Activated CD8-positive, alpha-beta memory T cell treated with anti-CD3 and anti-CD28 coated beads for 1 hour (primary cell): ENCODE results near the gene EPHB1.
"Not testable (repeated sequence)": the region's sequence is repeated elsewhere in the genome, so short reads cannot be mapped to it uniquely, and the experiment has no call there.

Experiments
- DNase-seq, 2 donors: peaks; one replicate each; pipeline ENCODE4 v3.0.0-alpha.2; 2020; ENCODE audit warnings: low read depth in 1 of 2; ENCODE audit errors: extremely low read depth in 1 of 2

The EPHB1 gene

GRCh38 chr3:134775831-134776230, 19.2 kb upstream of the EPHB1 start:
- DNase-seq: no peak

GRCh38 chr3:134776518-134776917, 18.5 kb upstream of the EPHB1 start:
- DNase-seq: no peak

- DNase-seq: no peak
Measured at GRCh38 chr3:134777341-134777740, 17.7 kb upstream of the EPHB1 start.

DNA sequence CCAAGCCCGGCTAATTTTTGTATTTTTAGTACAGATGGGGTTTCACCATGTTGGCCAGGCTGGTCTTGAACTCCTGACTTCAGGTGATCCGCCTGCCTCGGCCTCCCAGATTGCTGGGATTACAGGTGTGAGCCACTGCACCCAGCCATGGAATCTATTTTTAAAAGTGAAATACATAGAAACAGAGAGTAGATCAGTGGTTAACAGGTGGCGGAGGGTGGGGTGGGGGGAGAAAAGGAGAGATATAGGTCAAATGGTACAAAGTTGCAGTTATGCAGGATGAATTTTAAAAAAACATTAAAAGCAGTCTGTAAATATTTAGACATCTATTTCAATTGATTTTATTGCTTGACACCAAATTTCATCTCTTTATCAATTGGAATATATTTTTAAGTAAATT, 6.8 kb upstream of the EPHB1 start:
- not testable (repeated sequence) for DNase-seq

DNA sequence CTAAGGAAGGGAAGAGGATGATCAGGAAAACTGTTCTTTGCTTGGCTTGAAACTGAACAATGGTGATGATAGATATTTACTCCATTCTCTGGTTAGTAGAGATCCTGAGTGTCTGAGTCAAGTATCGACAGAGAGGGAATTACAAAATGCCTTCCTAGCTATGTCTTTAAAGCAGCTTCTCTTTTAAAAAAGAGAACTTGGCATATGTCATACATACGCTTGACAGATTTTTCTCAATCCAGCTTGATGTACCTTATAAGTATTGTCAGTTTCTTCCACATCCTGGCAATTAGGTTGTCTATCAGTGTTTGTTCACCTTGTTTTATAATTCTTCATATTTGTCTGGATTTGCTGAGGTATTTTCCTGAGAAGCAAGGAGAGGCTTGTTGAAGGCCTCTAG, 5.0 kb upstream of the EPHB1 start:
- no peak for DNase-seq

GRCh38 chr3:134791992-134792391, 3.1 kb upstream of the EPHB1 start:
- DNase-seq: no peak

DNA sequence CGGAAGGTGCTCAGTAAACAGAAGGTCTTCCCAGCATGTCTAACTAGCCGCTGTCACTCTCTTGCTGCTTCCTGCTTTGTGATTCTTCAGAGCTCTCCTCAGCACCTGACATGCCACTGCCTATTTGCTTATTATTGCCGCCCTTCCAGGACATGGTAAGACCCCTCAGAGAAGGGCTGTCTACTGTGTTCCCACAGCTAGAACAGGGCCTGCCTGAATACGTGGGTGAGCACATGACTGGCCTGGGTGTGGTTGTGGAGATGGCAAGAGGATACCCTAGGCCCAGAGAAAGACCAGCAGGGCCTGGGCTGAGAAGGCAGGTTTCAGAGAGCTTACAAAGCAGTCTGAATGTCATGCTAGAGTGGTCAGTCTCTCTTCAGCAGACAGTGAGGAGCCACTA, 2.4 kb upstream of the EPHB1 start:
- no peak for DNase-seq

DNA sequence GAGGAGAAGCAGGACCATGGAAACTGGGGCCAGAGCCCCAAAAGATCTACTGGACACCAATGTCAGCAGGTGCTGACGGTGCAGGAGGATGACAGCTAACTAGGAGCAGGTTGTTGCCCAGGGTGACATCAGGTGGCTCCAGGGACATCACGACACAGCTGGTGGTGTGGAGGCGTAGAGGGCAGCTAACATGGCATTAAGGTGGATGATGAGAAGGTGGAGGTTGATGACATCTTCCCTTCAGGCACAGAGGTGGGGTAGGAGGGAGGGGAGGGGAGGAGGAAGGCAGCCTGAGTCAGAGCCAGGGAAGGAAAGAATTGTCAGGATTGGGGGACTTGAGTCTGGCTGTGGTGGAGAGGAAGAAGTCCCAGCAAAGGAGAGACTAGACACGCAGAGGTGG, 1.5 kb upstream of the EPHB1 start:
- DNase-seq: no peak

GRCh38 chr3:134794323-134794722, 737 bp upstream of the EPHB1 start:
- no peak for DNase-seq

DNA sequence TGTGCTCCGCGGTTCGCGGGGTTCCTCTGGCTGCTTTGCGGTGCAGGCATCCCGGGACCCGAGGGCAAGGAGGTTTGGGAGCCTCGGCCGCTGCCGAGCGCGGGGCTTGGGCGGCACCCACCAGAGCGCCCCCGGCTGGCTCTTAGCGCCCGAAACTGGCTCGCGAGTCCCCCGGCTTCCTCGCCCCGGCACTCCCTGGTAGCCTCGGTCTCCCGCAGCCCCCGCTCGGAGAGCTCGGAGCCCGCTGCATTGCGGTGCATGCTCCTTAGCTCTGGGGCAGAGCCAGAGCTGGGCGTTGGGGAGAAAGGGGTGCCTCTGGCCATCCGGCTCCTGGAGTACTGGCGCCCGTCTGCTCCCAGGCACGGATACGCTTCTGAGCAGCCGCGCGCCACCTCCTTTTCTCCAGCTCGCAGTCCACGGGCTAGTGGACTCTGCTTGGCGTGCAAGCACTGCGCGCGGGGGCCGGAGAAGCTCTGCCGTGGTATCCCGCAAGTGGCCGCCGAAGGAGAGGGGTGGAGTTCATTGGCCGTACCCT, 753 bp downstream of the EPHB1 start:
- DNase-seq: no peak

DNA sequence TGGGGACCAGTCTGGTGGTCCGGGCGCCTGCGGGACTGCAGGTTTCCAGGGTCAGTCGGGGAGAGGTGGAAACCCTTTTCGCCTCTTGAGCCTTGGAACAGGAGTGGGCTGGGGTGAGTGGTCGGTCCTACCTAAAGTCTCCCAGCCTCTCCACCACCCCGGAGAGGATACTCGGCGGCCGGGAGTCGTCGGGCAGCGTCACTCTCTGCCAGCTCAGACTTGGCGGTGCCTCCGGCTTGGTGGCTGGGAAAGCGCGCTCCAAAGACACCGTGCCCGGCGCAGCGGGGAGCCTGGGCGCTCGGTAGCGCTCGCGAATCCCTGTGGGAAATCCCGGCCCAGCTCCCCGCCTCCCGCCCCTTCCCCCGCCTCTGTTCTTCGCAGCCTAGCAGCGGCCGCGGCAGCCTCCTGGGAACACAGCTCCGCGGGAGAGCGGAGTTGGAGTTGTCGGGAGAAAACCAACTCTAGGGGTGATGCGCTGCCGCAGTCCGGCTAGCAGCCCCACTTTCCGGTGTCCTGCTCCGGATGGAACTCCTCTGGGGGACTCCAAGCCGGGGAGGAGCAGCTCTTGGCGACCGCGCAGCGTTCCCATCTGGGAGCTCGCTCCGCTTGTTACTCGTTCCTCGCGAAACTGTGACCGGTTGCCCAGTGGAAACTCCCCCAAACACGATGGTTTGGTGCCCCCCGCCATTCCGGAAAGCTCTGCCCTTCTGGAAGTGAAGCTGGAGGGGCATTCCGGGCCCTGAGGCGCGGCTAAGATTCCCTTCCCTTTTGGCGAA, 1.4 kb downstream of the EPHB1 start:
- no peak for DNase-seq

- no peak for DNase-seq
Measured at GRCh38 chr3:134797057-134797740, 2.1 kb downstream of the EPHB1 start.

GRCh38 chr3:134797741-134798451, 2.8 kb downstream of the EPHB1 start:
- no peak for DNase-seq

- no peak for DNase-seq
Measured at GRCh38 chr3:134798681-134799311, 3.7 kb downstream of the EPHB1 start.

DNA sequence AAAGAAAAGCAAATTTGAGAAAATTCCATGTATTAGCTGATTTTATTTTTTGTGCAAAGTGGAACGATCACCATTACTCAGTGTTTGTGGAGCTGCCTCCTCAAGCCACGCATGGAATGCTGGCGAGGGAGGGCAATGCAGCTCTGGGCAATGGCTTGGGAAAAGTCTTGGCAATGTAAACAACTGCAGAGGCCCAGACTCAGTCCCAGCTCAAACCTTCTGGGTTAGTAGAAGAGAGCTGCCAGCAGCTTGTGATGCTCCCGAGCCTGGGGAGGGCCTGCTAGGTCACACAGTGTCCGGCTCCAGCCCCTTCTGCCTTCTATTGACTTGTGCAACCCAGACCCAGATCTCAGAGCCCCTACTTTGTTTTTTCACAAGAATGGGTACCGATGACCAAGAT, 4.3 kb downstream of the EPHB1 start:
- no peak for DNase-seq

- no peak for DNase-seq
Measured at GRCh38 chr3:134801204-134801958, 6.3 kb downstream of the EPHB1 start.

GRCh38 chr3:134802428-134803050, 7.5 kb downstream of the EPHB1 start:
- DNase-seq: no peak

- no peak for DNase-seq
Measured at GRCh38 chr3:134803051-134803505, 8.0 kb downstream of the EPHB1 start.

- DNase-seq: no peak
Measured at GRCh38 chr3:134803652-134804051, 8.6 kb downstream of the EPHB1 start.
